ENCODE measurements around the gene TMEM98.

TMEM98 gene

GRCh38 chr17:32933881-32934280, 5.9 kb downstream of the TMEM98 start:
- Histone ChIP-seq H4K20me1 (ENCODE audit: low read depth, low read length) (no peaks in the 10 kb centered on the region), H3F3A (ENCODE audit: insufficient read depth) (no peaks in the 10 kb centered on the region), H2AFZ (ENCODE audit: low read depth, low read length, severe bottlenecking) (no peak overlapping the region), H3K4me3 (ENCODE audit: insufficient read depth, low read length, poor library complexity, severe bottlenecking) (no peak overlapping the region), H3K9ac (ENCODE audit: low read length) (no peak overlapping the region), H3K36me3 (ENCODE audit: low read length) (no peaks in the 10 kb centered on the region), H3K27me3 (ENCODE audit: low read length) (no peaks in the 10 kb centered on the region), H3K79me2 (ENCODE audit: insufficient read depth, low read length) (no peaks in the 10 kb centered on the region), H3K27ac (ENCODE audit: low read depth, low read length) (no peak overlapping the region), H3K9me2 (replicated peaks; ENCODE audit: insufficient read depth, low read length) (no peaks in the 10 kb centered on the region), H3K9me3 (ENCODE audit: insufficient read depth, low read length) (no peaks in the 10 kb centered on the region), H3K4me2 (ENCODE audit: low read depth, low read length, poor library complexity, severe bottlenecking) (no peak overlapping the region)
- TF ChIP-seq CTCF (IDR thresholded peaks at IDR 0.05; ENCODE audit: insufficient read depth, low read length, poor library complexity, severe bottlenecking) (no peak), EZH2phosphoT487 (conservative IDR thresholded peaks at IDR 0.05; ENCODE audit: low read length) (no peak)

GRCh38 chr17:32935726-32936125, 7.8 kb downstream of the TMEM98 start:
- H3K9me2 ChIP-seq (replicated peaks; ENCODE audit: insufficient read depth, low read length), result no peaks in the 10 kb centered on the region
- no peak overlapping the region for H3K27ac ChIP-seq (ENCODE audit: low read depth, low read length)
- no peaks in the 10 kb centered on the region for H3F3A ChIP-seq (ENCODE audit: insufficient read depth)
- no peaks in the 10 kb centered on the region for H3K27me3 ChIP-seq (ENCODE audit: low read length)
- H3K4me3 ChIP-seq (ENCODE audit: insufficient read depth, low read length, poor library complexity, severe bottlenecking), result no peak overlapping the region
- H3K36me3 ChIP-seq (ENCODE audit: low read length), result no peaks in the 10 kb centered on the region
- no peaks in the 10 kb centered on the region for H3K79me2 ChIP-seq (ENCODE audit: insufficient read depth, low read length)
- no peak overlapping the region for H3K9ac ChIP-seq (ENCODE audit: low read length)
- H2AFZ ChIP-seq (ENCODE audit: low read depth, low read length, severe bottlenecking), result no peak overlapping the region
- no peaks in the 10 kb centered on the region for H4K20me1 ChIP-seq (ENCODE audit: low read depth, low read length)
- no peak overlapping the region for H3K4me2 ChIP-seq (ENCODE audit: low read depth, low read length, poor library complexity, severe bottlenecking)
- TF ChIP-seq EZH2phosphoT487 (conservative IDR thresholded peaks at IDR 0.05; ENCODE audit: low read length), result no peak
- TF ChIP-seq CTCF (IDR thresholded peaks at IDR 0.05; ENCODE audit: insufficient read depth, low read length, poor library complexity, severe bottlenecking), result no peak
- no peaks in the 10 kb centered on the region for H3K9me3 ChIP-seq (ENCODE audit: insufficient read depth, low read length)

GRCh38 chr17:32936186-32936893, 8.4 kb downstream of the TMEM98 start:
- no peak overlapping the region for H3K27ac ChIP-seq (ENCODE audit: low read depth, low read length)
- H3K9me2 ChIP-seq (replicated peaks; ENCODE audit: insufficient read depth, low read length), result no peaks in the 10 kb centered on the region
- H3K36me3 ChIP-seq (ENCODE audit: low read length), result no peaks in the 10 kb centered on the region
- no peak overlapping the region for H3K4me3 ChIP-seq (ENCODE audit: insufficient read depth, low read length, poor library complexity, severe bottlenecking)
- H3K9me3 ChIP-seq (ENCODE audit: insufficient read depth, low read length), result no peaks in the 10 kb centered on the region
- H3K27me3 ChIP-seq (ENCODE audit: low read length), result no peaks in the 10 kb centered on the region
- H3K9ac ChIP-seq (ENCODE audit: low read length), result no peak overlapping the region
- H4K20me1 ChIP-seq (ENCODE audit: low read depth, low read length), result no peaks in the 10 kb centered on the region
- TF ChIP-seq EZH2phosphoT487 (conservative IDR thresholded peaks at IDR 0.05; ENCODE audit: low read length), result no peak
- no peak for TF ChIP-seq CTCF (IDR thresholded peaks at IDR 0.05; ENCODE audit: insufficient read depth, low read length, poor library complexity, severe bottlenecking)
- H3K79me2 ChIP-seq (ENCODE audit: insufficient read depth, low read length), result no peaks in the 10 kb centered on the region
- no peak overlapping the region for H3K4me2 ChIP-seq (ENCODE audit: low read depth, low read length, poor library complexity, severe bottlenecking)
- H2AFZ ChIP-seq (ENCODE audit: low read depth, low read length, severe bottlenecking), result no peak overlapping the region
- H3F3A ChIP-seq (ENCODE audit: insufficient read depth), result no peaks in the 10 kb centered on the region
